GM19351 (cell line): ENCODE results near the gene TXN2.

ENCODE experiments used
- ATAC-seq: cut with Tn5 transposase; IDR thresholded peaks from one replicate; pipeline ENCODE4 v1.9.1; 2021; ENCODE audit warnings: mild to moderate bottlenecking, moderate library complexity; ENCODE audit not compliant: unreplicated experiment

Gene TXN2

DNA sequence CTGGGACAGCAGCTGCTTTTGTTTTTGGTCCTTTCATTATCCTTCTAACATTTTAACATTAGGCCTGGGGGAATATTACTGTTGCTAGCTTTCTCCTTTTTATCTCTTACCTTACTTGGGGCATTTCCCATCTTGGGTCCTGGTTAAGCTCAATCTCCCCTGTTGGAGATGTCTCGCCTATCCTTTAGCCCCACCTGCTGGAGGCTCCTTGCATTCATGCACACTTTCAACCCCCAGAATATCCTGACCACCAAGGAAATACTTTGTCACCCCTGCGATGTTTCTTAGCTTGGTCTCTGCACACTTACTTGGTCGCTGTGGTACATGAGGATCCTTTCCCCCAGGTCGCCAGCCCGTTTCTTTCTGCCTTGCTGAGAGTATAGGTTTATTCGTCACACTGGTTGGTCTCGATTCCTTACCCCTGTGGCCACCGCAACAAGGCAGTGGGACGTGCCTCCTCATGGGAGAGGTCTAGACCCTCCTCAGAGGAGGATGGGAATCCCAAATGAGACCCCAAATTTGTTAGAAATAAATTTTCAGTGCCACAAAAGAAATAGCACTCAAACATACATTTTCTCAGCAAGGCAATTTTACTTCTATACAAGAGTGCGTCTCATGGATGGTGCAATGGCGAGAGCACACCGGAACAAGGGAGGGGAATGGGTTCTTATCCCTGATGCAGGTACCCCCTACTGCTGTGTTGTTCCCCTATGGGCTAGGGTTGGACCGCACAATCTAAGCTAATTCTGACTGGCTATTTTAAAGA, 5.4 kb upstream of the TXN2 start:
- no peak for ATAC-seq

DNA sequence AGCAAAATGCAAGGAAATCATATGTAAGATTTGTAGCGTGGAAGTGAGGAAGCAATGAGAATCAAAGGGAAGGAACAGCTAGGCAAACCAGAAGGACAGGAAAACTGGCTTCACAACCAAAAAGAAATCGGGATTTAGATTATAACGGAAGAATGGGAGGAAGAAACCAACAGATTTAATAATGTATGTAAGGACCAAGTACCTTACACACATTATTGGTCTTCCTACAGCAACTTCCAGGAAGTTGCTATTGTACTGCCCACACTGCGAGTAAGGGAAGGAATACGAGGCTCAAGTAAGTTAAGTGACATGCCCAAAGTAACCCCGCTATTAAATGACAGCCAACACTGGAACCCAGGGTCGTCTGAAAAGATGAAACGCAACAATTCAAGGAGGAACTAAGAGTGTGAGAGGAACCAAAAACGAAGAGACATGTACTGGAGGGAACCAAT, 473 bp downstream of the TXN2 start:
- ATAC-seq = no peak

DNA sequence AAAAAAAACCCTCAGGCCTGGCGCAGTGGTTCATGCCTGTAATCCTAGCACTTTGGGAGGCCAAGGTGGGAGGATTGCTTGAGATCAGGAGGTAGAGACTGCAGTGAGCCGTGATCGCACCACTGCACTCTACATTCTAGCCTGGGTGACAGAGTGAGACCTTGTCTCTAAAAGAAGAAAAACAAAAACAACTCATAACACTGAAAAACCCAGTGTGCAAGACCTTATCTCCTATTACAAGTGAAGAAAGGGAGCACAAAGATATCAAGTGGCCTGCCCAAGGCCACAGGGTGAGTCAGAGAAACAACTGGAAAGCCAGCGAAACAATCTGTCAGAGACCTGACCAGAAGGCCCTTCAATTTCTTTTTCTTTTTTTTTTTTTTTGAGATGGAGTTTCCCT, 2.5 kb downstream of the TXN2 start:
- ATAC-seq = no peak

DNA sequence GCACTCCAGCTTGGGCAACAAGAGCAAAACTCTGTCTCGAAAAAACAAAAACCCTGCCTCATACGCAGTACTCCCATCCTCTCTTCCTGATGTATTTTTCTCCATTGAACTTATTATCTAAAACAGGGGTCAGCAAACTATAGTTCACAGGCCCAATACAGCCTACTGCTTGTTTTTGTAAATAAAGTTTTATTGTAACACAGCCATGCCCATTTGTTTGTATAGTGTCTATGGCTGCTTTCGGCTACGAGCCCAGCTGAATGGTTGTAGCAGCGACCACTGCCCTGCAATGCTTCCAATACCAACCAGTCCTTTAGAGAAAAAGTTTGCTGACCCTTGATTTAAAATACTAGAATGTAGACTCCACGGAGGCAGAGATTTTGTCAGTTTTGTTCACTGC, 6.1 kb downstream of the TXN2 start:
- no peak for ATAC-seq

DNA sequence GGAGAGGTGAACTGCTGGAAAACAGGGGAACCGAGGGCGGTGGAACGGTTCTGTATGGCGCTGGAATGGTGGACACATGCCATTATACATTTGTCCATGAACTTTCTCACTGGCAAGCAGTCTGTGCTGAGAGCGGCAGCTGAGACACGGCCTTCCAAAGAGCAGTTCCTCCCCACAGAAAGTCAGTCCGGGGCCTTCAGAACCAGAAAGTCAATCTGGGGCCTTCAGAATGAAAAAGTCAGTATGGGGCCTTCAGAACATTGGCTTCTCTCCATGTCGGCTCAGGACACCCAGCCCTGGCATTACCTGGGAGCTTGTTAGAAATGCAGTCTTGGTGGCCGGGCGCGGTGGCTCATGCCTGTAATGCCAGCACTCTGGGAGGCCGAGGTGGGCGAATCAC, 8.8 kb downstream of the TXN2 start:
- no peak for ATAC-seq

DNA sequence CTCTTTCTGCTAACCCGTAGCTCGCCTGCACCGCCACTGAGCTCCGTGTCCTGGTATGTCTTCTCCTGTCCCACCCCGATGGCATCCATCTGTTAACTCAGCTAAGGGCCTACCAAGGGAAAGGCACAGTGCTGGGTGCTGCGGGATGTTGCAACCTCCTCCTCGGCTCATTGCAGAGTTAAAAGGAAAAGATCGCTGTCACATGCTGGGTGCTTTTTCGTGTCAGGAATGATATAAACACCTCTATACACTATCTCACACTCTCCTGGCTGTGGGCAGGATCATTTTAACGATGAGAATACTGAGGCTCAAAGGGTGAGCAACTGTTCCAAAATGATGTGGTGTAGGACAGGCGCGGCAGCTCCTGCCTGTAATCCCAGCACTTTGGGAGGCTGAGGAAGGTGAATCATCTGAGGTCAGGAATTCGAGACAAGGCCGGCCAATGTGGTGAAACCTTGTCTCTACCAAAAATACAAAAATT, 10.1 kb downstream of the TXN2 start:
- ATAC-seq = no peak

DNA sequence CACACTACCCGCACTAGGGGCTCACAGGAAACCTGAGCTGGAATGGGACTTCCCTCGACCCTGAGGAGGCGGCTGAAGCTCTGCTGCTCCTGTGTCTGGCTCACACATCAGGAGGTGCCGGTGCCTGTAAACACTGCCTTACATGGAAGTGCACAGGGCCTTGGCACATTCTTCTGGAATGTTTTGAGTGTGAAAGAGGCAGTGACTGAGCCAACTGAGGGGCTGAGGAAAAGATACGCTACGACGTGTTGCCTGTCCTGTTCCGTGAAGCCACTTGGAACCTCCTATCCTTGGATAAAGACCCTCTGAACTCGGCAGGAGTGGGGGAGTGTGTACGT, 10.5 kb downstream of the TXN2 start:
- no peak for ATAC-seq

DNA sequence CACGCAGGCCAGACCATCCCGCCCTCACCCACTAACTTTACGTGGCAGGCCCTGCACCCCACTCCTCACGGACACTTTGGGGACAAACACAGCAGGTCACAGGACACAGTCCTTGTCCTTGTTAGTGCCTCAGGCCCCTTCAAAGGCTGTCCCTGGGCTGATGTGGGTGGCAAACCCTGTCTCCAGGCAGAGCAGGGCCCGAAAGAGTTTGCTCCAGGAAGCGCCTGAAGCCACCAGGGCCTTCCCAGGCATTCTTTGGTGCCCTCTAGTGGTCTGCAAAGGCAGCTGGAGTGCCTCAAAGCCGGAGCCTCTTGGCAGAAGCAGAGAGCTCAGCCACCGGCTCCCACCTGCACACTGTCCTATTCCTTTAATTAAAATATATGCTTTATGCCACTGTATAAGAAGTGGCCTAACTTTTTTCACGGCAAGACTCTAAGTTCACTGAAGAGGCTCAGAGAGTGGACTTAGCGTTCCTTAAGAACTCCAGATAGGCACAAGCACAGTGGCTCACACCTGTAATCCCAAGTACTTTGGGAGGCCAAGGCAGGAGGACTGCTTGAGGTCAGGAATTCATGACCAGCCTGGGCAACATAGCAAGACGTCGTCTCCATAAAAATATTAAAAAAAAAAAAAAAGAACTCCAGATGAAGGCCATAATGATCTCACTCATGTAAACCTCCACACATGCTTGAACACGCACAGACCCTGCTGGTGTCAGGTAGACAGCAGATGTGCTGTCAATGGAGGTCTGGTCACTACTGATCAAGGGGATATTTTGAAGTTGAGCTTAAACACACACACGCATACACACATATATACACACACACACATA, 11.1 kb downstream of the TXN2 start:
- ATAC-seq = no peak

DNA sequence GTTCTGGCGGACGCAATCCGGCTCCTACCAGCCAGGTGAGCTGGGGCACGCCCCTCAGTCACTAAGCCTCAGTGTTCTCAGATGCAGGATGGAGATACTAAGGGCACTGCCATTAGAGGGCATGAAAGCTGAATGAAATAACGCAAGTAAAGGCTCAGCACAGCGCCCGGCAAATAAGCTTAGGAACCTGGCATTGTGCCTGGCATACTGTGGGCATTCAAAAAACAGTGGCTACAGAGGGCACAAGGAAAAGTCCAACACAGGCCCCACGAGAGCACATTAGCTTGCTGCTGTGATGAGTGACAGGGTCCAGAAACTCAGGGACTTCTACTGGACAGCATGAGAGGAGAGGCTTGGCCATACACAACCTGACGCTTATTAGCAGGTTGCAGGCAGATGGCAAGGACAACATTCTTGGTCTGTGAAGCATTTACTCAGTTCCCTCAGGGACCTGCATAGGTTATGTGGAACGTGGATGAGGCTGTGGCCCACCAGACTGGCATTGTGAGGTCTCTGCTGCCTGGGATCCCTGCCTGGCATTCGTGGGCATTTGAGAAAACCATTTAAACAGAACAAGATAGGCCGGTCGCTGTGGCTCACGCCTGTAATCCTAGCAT, 12.2 kb downstream of the TXN2 start:
- no peak for ATAC-seq

DNA sequence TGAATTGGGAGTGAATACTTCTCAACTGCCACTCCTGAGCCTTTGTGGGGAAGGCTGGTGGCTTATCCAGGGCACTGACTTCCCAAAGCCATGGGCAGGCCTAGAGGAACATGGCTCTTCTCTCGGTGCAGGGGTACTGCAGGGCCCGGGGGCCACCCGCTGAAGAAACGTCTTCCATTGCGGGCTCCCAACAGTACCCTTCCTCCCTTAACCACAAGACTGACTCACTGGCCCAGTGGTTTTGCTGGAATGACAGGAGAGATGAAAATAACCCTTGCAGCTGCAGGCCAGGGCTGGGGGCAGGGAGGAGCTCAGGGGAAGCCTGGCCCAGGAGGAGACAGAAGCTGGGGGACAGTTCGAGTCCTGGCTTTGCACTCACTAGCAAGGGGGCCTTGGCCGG, 13.5 kb downstream of the TXN2 start:
- no peak for ATAC-seq

DNA sequence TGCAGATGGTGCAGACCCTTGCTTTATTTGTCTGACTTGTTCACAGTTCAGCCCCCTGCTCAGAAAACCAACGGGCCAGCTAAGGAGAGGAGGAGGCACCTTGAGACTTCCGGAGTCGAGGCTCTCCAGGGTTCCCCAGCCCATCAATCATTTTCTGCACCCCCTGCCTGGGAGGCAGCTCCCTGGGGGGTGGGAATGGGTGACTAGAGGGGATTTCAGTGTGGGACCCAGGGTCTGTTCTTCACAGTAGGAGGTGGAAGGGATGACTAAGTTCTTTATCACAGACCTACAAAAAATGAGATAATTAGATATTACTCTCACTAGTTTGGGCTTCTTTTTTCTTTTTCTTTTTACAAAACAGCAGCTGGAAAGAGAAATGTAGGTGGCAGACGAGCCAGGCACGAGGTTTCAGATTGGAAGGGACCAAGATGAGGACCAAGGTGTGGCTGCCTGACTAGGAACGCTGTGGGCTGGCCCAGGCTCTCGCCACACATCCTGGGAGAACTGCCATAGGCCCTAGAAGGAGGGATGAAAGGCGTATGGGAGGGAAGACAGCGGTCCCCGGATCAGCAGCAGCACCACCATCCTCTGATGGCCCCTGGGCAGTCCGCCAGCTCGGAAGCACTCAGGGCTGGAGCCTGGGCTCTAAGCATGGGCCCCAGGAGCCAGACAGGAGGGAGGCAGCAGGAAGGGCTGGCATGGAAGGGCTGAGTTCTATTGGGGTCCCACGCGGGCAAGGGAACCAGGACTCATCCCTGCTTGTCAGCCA, 14.2 kb downstream of the TXN2 start:
- no peak for ATAC-seq

DNA sequence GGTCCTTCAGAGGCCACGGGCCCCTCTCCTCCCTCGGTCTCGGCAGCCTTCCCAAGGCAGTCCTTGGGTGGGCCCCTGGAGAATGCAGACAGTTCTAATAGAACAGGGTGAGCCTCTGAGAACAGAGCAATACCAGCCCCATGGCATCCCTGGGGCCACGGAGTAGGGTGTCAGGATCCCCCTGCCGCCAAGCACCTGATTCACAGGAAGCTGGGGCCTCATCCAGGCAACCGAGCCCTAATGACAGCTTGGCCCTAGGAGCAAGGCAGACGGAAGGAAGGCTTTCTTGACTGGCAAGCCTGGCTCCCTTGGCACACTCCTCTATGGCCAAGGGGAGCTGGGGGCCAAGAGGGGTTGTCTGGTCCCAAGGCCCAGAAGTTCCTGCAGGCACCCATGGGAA, 15.2 kb downstream of the TXN2 start:
- no peak for ATAC-seq

DNA sequence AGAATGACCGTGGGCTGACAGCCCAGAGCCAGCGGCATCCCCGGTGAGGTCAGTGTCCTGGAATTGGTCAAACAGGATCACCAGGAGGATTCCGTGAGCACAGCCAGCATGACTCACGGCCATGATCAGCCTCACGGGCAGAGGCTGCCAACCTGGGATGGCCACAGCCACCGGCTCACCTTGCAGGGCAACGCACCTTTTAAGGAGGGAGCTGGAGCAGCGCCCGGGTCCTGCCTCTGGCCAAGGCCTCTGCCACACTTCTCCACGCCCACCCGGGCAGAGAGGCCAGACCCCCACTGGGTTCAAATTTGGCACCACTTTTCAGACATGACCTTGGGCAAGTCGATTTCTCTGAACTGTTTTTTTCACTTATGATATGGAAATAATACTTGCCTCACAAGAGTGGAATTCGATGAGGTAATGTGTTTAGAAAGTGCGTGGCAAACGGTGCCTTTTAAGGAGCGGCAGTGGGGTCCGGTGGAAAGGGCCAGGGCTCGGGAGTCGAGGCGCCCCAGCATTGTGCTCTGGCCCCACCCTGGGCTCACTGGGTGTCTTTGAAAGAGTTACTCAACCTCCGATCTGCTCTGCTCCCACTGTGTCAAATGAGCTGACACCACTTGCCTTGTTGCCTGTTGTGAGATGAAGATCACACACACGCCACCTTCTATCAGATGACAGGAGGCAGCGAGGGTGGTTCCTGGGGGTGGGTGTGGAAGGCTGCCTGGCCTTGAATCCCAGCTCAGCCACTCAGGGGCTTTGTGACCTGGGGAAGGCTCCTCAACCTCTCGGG, 16.0 kb downstream of the TXN2 start:
- no peak for ATAC-seq

DNA sequence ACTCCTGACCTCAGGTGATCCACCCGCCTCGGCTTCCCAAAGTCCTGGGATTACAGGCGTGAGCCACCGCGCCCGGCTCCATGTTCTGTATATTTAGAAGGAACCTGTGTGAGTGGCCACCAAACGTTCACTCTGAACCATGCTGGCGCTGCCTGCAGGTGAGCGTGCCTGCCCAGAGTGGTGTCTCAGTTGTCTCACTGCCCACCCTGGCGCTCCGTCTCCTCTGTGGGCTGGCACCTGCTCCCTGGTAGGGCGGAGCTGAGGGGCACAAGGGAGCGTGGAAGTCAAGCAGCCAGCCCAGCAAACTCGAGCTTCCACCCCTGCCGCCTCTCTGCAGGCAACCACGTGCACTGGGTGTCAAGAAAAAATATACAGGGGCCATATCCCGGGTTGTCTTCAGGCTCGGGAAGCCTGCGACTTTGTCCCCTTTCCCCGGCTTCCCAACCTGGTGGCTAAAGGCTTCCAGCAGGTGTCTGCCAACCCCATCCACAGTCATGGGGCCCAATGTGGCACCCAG, 16.7 kb downstream of the TXN2 start:
- no peak for ATAC-seq

DNA sequence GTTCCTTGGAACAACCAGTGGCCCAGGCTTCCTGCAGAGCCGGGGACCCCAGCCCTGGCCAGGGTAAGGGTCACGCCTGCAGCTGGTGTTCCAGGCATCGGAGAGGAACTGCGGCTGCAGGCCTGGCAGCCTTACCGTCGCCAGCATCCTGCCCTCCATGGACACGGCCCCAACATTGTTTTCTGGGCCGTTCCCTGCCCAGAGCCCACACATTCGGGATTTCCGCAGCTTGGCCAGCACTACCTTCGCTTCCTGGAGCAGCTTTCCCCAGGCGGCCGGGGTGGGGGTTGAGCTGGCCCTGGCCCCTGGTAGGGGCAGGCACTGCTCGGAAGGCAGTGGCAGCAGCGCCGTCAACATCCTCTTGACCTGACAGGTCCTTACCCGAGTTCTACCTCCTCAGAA, 17.7 kb downstream of the TXN2 start:
- no peak for ATAC-seq

DNA sequence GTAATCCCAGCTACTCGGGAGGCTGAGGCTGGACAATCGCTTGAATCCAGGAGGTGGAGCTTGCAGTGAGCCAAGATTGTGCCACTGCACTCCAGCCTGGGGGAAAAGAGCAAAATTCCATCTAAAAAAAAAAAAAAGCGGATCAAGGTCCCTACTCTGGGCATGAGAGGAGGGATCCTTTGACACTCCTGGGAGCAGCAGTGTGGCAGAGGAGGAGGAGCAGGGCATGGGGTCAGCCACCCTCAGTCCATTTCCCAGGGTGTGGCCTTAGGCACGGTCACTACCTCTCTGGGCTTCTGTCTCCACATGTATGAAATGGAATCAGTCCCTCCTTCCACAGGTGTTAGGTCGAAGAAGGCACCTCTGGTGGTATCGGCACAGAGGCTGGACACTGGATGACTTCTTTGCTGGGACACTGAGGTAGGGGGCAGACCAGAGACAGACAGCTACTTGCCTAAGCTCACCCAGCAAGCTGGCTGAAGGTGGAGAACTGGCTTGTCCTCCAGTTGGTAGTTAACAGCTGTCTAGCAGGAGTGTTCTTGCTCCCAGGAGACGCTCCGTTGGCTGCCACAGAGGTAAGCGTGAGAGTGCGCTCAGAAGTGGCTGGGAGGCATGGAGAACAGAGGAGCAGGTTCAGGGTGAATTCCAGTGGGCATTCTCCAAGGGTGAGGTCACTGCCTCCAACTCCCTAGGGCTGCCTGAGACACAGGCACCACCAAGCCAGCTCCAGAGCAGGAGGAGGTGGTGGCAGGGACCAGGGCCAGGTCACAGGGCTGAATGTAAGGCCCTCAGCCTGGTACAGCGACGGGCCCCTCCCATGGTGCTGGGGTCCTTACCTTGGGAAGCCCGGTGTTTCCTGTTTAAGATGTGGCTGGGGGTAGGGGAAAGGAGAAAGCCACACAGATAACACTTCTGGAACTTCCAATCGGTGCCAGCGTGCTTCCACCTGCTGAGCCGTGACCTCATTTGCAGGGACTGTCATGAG, 19.5 kb downstream of the TXN2 start:
- ATAC-seq = no peak

DNA sequence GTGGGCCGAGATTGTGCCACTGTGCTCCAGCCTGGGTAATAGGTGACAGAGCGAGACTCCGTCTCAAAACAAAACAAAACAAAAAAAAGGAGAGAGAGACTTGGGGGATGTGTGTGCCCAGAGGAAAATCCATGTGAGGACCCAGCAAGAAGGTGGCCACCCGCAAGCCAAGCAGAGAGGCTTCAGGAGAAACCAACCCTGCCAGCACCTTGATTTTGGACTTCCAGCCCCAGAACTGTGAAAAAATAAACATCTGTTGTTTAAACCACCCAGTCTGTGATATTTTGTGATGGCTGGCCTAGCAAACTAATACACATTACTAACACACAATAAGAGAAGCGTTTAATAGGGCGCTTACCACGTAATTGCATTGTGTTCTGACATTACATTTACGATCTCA, 21.2 kb downstream of the TXN2 start:
- no peak for ATAC-seq

DNA sequence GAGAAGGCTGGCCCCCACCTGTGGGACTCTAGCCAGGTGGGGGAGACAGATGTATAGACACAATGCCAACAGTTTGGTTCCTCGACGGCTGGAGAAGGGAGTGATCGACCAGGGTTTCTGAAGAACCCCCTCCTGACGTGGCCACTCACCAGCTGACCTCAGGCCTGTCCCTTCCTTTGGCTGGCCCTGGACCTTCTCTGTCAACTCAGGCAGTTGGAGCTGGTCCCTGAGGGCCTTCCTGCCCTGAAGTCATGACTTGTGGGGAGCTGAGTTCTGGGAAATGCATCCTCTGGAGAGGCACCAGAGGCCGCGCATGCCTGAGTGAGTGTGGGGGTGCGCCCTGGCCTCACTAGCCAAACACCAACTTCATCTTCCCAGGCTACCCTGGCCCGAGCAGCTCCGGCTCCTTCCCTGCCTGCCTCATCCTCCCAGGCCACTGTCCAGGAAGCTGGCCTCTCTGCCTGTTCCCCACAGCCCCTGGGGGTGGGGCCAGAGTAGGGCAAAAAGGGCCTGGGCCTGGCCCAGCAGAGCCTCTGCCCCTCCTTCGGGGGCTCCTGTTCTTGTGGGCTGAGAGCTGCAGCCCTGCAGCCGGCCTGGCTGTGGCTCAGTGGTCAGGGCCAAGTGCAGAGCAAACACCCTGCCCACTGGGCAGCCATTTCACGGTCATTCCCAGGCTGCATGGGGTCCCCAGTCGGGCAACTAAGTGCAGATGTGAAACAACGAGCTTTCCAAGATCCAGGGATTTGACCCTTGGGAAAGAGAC, 23.6 kb downstream of the TXN2 start:
- no peak for ATAC-seq
